Liver (tissue), 9 donors: ENCODE results near the gene TMSB15B. TPM values are rescaled to one million over a fixed set of nuclear protein-coding genes. Genes with fewer than 3 reads are reported as not detected.

Experiments
- DNase-seq: peaks from one replicate; pipeline ENCODE4 v3.0.0-alpha.2; 2017; ENCODE audit warnings: low spot score
- H3K27ac ChIP-seq, 2 donors: one replicate each; pipeline ENCODE4 v1.7.0; 2013; ENCODE audit warnings: inconsistent platforms in 2 of 2, low read length in 2 of 2, control low read depth in 1 of 2, low read depth in 1 of 2, mild to moderate bottlenecking in 1 of 2
- H3K27me3 ChIP-seq, 4 donors: one replicate each; pipeline versions ENCODE4 v1.6.1 to v1.7.0; 2013; ENCODE audit warnings: low read length in 3 of 4, inconsistent platforms in 1 of 4, mild to moderate bottlenecking in 1 of 4, moderate library complexity in 1 of 4; ENCODE audit not compliant: control insufficient read depth in 4 of 4, insufficient read depth in 4 of 4
- H3K36me3 ChIP-seq, 4 donors: one replicate each; pipeline versions ENCODE4 v1.6.1 to v1.7.0; 2013; ENCODE audit warnings: low read length in 3 of 4, mild to moderate bottlenecking in 3 of 4, low read depth in 1 of 4, moderate library complexity in 1 of 4; ENCODE audit not compliant: control insufficient read depth in 4 of 4, insufficient read depth in 3 of 4
- H3K4me1 ChIP-seq, 4 donors: one replicate each; pipeline versions ENCODE4 v1.6.1 to v1.7.0; 2013; ENCODE audit warnings: low read length in 3 of 4, mild to moderate bottlenecking in 3 of 4, moderate library complexity in 1 of 4; ENCODE audit not compliant: control insufficient read depth in 4 of 4, insufficient read depth in 4 of 4
- H3K4me3 ChIP-seq, 3 donors: one replicate each; pipeline versions ENCODE4 v1.6.1 to v1.7.0; 2013; ENCODE audit warnings: low read length in 3 of 3, control low read depth in 1 of 3, low read depth in 1 of 3, mild to moderate bottlenecking in 1 of 3
- H3K9ac ChIP-seq, 2 donors: one replicate each; pipeline ENCODE4 v1.7.0; 2013; ENCODE audit warnings: low read length in 2 of 2, mild to moderate bottlenecking in 2 of 2, moderate library complexity in 2 of 2, control low read depth in 1 of 2, low read depth in 1 of 2
- H3K9me3 ChIP-seq, 4 donors: one replicate each; pipeline versions ENCODE4 v1.6.1 to v1.7.0; 2013; ENCODE audit warnings: low read length in 3 of 4; ENCODE audit not compliant: control insufficient read depth in 4 of 4
- ATF3 ChIP-seq: IDR thresholded peaks from 2 replicates; pipeline ENCODE4 v1.6.1; 2016; ENCODE audit warnings: antibody characterized with exemption
- FOXA2 ChIP-seq: IDR thresholded peaks from 2 replicates; pipeline ENCODE4 v1.6.1; 2016; ENCODE audit warnings: antibody characterized with exemption
- HNF4A ChIP-seq, 2 donors: conservative IDR thresholded peaks; 2 replicates each; pipeline ENCODE4 v1.6.1; 2016; ENCODE audit warnings: antibody characterized with exemption in 2 of 2, mild to moderate bottlenecking in 2 of 2
- HNF4G ChIP-seq: IDR thresholded peaks from 2 replicates; pipeline ENCODE4 v1.6.1; 2016; ENCODE audit warnings: antibody characterized with exemption
- JUND ChIP-seq, 2 donors: IDR thresholded peaks; 2 replicates each; pipeline ENCODE4 v1.6.1; 2016; ENCODE audit warnings: antibody characterized with exemption in 2 of 2
- NR2F2 ChIP-seq: IDR thresholded peaks from 2 replicates; pipeline ENCODE4 v1.6.1; 2016; ENCODE audit warnings: antibody characterized with exemption
- RAD21 ChIP-seq, 2 donors: IDR thresholded peaks; 2 replicates each; pipeline ENCODE4 v1.6.1; 2016; ENCODE audit warnings: antibody characterized with exemption in 2 of 2, mild to moderate bottlenecking in 2 of 2
- RXRA ChIP-seq, 2 donors: IDR thresholded peaks; 2 replicates each; pipeline ENCODE4 v1.6.1; 2017 to 2018; ENCODE audit warnings: antibody characterized with exemption in 2 of 2, mild to moderate bottlenecking in 1 of 2
- SP1 ChIP-seq: IDR thresholded peaks from 2 replicates; pipeline ENCODE4 v1.6.1; 2018; ENCODE audit warnings: antibody characterized with exemption, mild to moderate bottlenecking
- WGBS: extraction: QIAGEN DNeasy Blood & Tissue Kit; methylation state at CpG from one replicate; pipeline ENCODE4 v1.1.7; 2013; 5-methylcytosine and 5-hydroxymethylcytosine counted together
- polyA plus RNA-seq, 2 donors: library from polyadenylated mRNA; stranded (reverse) in 1 of 2; unstranded in 1 of 2; fragments of 200-250 nt in 1 of 2; fragments of >200 nt in 1 of 2; fragmentation: Nextera tagmentation in 1 of 2; extraction: Ambion mirVana in 1 of 2; gene quantifications; one replicate each; pipeline versions ENCODE4 v1.2.1 to v1.2.3, GENCODE V29; 2013 to 2015
- total RNA-seq, 2 donors: library from RNA; depleted of rRNA; stranded (reverse); fragments of >200 nt; gene quantifications; one replicate each; pipeline ENCODE4 v1.2.3, GENCODE V29; 2014
- TF ChIP-seq, protein P1 (sequence below): fragments of 150-350 bp; IDR thresholded peaks from 2 replicates; pipeline ENCODE4 v1.5.1; 2017; ENCODE audit warnings: improper control_type of control experiment, low read depth, low read length; ENCODE audit not compliant: missing input control
- TF ChIP-seq, protein P2 (sequence below): IDR thresholded peaks from 2 replicates; pipeline ENCODE4 v1.6.1; 2016; ENCODE audit warnings: antibody characterized with exemption
- TF ChIP-seq, protein P3 (sequence below): IDR thresholded peaks from 2 replicates; pipeline ENCODE4 v1.6.1; 2016; ENCODE audit warnings: antibody characterized with exemption
- TF ChIP-seq, protein P4 (sequence below): IDR thresholded peaks from 2 replicates; pipeline ENCODE4 v1.6.1; 2016; ENCODE audit warnings: antibody characterized with exemption, mild to moderate bottlenecking
- donor health status: healthy.
- donor health status: healthy.
- donor health status: healthy.
- donor health status: healthy.
- donor health status: healthy.

TMSB15B gene
- total and polyA plus RNA-seq, 4 donors: 0.07 to 0.79 (median 0.25) TPM

GRCh38 chrX:103999234-103999633, 36.8 kb downstream of the TMSB15B start:
- Histone ChIP-seq H3K9me3 (no peaks in the 10 kb centered on the region), H3K4me3 (no peak overlapping the region), H3K36me3 (no peaks in the 10 kb centered on the region), H3K27me3 (peaks cover 0 to 6% (median 0%) of the 10 kb centered on the region in 4 donors), H3K27ac (no peak overlapping the region), H3K4me1 (no peaks in the 10 kb centered on the region), H3K9ac (no peak overlapping the region)
- DNase-seq: no peak
- TF ChIP-seq, protein P1, sequence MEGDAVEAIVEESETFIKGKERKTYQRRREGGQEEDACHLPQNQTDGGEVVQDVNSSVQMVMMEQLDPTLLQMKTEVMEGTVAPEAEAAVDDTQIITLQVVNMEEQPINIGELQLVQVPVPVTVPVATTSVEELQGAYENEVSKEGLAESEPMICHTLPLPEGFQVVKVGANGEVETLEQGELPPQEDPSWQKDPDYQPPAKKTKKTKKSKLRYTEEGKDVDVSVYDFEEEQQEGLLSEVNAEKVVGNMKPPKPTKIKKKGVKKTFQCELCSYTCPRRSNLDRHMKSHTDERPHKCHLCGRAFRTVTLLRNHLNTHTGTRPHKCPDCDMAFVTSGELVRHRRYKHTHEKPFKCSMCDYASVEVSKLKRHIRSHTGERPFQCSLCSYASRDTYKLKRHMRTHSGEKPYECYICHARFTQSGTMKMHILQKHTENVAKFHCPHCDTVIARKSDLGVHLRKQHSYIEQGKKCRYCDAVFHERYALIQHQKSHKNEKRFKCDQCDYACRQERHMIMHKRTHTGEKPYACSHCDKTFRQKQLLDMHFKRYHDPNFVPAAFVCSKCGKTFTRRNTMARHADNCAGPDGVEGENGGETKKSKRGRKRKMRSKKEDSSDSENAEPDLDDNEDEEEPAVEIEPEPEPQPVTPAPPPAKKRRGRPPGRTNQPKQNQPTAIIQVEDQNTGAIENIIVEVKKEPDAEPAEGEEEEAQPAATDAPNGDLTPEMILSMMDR: no peak
- 30% methylated on average over 5 of the region's 5 CpGs for WGBS

DNA sequence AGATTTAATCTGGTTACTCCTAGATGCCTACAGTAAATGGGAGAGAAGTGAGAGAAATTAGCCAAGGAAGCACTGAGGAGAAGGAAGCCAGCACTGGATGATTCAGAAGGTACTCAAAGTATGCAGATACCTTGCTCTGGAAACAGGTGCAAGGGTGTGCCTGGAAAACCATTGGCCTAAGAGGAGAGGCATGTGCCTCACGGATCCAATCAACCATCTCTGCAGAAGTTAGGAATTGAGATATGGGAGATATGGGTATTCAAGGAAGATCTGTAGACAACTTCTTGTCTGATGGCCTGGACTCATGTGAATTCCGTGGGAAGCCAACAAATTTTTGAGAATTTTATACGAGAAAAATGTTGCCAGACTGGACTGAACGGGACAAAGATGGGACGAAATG, 46.4 kb downstream of the TMSB15B start:
- Histone ChIP-seq H3K4me1 (no peaks in the 10 kb centered on the region), H3K4me3 (no peak overlapping the region), H3K36me3 (no peaks in the 10 kb centered on the region), H3K9ac (no peak overlapping the region), H3K27ac (no peak overlapping the region), H3K9me3 (peaks cover 0 to 3% (median 0%) of the 10 kb centered on the region in 4 donors), H3K27me3 (peaks cover 0 to 2% (median 0%) of the 10 kb centered on the region in 4 donors)
- DNase-seq: no peak
- TF ChIP-seq, protein P2, sequence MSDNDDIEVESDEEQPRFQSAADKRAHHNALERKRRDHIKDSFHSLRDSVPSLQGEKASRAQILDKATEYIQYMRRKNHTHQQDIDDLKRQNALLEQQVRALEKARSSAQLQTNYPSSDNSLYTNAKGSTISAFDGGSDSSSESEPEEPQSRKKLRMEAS: no peak
- TF ChIP-seq FOXA2: no peak
- TF ChIP-seq JUND (IDR thresholded peaks at IDR 0.05): no peak
- TF ChIP-seq, protein P1: no peak
- TF ChIP-seq, protein P3, sequence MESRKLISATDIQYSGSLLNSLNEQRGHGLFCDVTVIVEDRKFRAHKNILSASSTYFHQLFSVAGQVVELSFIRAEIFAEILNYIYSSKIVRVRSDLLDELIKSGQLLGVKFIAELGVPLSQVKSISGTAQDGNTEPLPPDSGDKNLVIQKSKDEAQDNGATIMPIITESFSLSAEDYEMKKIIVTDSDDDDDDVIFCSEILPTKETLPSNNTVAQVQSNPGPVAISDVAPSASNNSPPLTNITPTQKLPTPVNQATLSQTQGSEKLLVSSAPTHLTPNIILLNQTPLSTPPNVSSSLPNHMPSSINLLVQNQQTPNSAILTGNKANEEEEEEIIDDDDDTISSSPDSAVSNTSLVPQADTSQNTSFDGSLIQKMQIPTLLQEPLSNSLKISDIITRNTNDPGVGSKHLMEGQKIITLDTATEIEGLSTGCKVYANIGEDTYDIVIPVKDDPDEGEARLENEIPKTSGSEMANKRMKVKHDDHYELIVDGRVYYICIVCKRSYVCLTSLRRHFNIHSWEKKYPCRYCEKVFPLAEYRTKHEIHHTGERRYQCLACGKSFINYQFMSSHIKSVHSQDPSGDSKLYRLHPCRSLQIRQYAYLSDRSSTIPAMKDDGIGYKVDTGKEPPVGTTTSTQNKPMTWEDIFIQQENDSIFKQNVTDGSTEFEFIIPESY: no peak
- TF ChIP-seq, protein P4, sequence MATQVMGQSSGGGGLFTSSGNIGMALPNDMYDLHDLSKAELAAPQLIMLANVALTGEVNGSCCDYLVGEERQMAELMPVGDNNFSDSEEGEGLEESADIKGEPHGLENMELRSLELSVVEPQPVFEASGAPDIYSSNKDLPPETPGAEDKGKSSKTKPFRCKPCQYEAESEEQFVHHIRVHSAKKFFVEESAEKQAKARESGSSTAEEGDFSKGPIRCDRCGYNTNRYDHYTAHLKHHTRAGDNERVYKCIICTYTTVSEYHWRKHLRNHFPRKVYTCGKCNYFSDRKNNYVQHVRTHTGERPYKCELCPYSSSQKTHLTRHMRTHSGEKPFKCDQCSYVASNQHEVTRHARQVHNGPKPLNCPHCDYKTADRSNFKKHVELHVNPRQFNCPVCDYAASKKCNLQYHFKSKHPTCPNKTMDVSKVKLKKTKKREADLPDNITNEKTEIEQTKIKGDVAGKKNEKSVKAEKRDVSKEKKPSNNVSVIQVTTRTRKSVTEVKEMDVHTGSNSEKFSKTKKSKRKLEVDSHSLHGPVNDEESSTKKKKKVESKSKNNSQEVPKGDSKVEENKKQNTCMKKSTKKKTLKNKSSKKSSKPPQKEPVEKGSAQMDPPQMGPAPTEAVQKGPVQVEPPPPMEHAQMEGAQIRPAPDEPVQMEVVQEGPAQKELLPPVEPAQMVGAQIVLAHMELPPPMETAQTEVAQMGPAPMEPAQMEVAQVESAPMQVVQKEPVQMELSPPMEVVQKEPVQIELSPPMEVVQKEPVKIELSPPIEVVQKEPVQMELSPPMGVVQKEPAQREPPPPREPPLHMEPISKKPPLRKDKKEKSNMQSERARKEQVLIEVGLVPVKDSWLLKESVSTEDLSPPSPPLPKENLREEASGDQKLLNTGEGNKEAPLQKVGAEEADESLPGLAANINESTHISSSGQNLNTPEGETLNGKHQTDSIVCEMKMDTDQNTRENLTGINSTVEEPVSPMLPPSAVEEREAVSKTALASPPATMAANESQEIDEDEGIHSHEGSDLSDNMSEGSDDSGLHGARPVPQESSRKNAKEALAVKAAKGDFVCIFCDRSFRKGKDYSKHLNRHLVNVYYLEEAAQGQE: no peak
- no peak for TF ChIP-seq ATF3
- TF ChIP-seq RXRA (IDR thresholded peaks at IDR 0.05): no peak
- TF ChIP-seq SP1: no peak
- no peak for TF ChIP-seq HNF4A (conservative IDR thresholded peaks at IDR 0.05)
- TF ChIP-seq HNF4G: no peak
- TF ChIP-seq NR2F2: no peak
- no peak for TF ChIP-seq RAD21 (IDR thresholded peaks at IDR 0.05)
- WGBS: 69% methylated on average over 5 of the region's 5 CpGs
